HG02678 (cell line): ENCODE results near the gene ILK.

Experiments
- ATAC-seq: cut with Tn5 transposase; IDR thresholded peaks from one replicate; pipeline ENCODE4 v1.9.1; 2021; ENCODE audit warnings: mild to moderate bottlenecking, moderate library complexity; ENCODE audit not compliant: unreplicated experiment

Gene ILK

DNA sequence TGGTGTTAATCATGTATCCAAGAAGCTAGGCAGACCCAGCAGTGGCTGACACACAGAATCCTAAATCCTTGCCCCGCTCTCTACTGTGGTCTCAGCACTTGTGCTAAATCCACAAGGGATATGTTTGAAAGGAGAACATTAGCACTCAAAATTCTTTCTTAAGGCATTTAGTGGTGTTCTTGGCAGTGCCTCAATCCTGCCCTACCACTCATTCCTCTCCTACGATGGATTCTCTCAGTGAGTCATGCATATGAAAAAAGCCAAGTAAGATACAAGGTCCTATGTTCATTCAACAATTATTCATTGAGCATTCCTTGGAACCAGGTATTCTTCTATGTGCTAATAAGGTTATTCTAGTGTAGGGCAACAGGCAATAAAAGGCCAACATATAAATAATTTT lies 31.4 kb upstream of the ILK start:
- ATAC-seq: no peak

DNA sequence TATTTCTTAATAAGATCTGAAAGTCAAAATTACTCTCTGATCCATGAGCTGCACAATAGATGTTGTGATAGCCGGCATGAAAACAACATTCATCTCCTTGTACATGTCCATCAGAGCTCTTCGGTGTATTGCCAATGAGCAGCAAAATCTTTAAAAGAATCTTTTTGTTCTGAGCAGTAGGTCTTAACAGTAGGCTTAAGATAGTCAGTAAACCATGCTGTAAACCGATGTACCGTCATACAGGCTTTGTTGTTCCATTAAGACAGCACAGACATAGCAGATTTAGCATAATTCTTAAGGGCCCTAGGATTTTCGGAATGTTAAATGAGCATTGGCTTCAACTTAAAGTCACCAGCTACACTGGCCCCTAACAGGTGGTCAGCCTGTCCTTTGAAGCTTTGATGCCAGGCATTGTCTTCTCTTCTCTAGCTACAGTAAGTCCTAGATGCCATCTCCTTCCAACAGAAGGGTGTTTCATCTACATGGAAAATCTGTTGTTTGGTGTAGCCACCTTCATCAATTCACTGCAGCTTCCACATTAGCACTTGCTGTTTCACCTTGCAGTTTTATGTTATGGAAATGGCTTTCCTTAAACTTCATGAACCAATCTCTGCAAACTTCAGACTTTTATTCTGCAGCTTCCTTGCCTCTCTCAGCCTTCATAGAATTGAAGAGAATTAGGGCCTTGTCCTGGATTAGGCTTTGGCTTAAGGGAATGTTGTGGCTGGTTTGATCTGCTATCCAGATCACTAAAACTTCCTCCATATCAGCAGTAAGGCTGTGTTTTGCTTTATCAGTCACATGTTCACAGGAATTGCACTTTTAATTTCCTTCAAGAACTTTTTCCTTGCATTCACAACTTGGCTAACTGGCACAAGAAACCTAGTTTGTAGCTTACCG lies 28.5 kb upstream of the ILK start:
- no peak for ATAC-seq

DNA sequence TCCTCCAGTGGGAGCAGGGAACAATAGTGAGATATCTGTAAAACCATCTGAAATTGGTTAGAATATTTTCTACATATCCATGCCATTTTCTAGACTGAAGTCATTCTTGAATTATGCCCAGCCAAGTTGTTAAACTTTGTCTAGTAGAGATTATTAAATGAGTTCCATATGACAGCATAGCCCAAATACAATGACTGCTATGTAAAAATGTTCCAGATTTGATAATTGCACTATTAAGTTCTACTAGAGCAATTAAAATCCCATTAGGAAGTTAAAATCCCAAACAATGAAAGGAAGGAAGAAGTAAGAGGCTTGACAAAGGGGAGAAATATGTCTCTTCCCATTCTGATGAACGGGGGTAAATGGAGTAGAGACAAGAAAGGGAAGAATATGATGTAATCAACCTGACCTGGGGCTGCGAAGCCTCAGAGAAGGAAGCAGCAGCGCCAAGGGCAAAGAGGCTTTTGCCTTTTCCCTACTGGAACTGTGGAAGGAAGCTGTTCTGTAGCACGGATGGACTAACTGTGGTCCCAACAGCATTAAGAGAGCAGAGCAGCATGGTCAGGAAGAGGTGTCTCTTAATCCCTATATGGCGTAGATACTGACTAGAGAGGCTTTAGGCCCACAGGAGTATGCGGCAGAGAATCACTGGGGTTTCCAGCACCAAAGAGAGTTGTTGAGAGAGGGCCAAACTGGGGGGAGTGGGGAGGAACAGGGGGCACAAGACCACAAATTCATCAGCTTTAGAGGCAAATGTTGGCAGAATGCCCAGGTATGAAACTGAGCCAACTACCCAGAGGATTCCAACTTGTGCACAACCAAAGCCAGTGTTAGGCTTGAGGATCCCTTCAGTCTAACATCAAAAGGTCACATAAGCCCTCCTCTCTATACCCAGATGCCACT lies 26.9 kb upstream of the ILK start:
- ATAC-seq: no peak

DNA sequence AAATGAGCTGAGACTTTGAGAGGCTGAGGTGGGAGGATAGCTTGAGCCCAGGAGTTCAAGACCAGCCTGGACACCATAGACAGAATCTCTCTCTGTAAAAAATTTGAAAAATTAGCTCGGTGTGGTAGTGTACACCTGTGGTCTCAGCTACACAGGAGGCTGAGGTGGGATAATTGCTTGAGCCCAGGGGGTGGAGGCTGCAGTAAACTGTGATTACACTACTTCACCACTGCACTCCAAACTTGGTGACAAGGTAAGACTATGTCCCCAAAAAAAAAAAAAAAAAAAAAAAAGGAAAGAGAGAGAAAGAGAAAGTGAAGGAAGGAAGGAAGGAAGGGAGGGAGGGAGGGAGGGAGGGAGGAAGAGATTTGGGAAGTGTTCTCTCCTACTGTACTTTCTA lies 25.4 kb upstream of the ILK start:
- ATAC-seq: no peak

DNA sequence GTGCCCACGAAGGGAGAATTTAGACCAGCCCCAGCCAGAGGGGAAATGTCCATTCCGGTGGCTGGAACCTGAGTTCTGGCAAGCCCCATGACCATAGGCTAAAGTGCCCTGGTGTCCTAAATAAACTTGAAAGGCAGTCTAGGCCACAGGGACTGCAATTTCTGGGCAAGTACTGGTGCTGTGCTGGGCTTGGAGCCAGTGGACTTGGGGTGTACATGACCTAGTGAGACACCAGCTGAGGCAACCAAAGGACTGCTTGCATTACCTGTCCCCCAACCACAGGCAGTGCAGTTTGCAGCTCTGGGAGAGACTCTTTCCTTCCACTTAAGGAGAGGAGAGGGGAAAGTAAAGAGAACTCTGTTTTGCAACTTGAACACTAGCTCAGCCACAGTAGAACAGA lies 23.9 kb upstream of the ILK start:
- no peak for ATAC-seq

DNA sequence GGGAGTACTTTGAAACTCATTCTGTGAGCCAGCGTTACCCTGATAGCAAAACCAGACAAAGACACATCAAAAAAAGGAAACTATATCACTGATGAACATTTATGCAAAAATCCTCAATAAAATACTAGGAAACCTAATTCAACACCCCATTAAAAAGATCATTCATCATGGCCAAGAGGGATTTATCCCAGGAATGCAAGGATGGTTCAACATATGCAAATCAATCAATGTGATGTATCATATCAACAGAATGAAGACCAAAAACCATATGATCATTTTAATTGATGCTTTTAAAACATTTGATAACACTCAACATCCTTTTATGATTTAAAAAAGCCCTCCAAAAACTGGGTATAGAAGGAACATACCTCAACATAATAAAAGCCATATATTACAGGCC lies 20.0 kb upstream of the ILK start:
- ATAC-seq: no peak

DNA sequence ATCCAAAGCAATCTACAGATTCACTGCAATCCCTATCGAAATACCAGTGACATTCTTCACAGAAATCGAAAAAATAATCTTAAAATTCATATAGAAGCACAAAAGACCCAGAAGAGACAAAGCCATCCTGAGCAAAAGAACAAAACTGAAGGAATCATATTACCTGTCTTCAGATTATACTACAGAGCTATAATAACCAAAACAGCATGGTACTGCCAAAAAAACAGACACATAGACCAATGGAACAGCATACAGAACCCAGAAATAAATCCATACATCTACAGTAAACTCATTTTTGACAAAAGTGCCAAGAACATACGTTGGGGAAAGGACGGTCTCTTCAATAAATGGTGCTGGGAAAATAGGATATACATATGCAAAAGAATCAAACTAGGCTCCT lies 19.0 kb upstream of the ILK start:
- ATAC-seq: no peak

DNA sequence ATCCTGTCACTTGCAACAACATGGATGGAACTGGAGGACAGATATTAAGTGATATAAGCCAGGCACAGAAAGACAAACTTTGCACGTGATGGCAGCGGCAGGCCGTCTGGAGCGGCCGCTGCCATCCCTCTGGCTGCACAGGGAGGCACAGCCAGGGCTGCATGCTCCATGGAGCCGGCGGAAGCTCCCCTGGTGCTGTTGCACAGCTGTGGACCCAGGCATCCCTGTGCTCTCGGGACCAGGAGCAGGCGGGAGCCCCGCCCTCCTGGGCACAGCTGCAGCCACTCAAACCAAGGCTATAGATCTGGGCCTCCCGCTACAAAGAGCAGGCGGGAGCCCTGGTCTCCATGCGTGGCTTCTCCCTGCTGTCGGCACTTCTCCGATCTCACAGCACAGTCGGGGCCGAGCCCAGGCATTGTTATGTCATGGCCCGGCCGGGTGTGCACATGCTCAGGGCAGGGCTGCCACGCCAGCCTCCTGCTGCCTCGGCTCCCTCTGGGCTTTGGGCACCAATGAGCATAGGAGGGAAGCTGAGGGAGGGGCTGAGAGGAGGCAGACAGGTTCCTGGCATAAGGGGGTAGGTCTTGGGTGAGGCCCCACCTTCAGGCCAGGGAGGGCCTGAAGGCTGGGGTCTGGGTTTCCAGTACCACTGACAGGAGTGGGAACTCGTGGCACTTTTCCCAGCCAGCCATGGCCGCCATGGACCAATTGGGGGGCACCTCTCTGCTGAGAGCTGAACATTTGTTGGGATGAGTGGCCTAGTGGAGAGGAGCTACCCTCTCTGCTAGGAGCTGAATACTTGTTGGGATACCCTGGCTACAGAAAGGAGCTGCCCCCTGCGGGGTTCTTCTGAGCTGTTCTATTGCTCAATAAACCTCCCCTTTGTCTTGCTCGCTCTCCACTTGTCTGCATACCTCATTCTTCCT lies 16.9 kb upstream of the ILK start:
- no peak for ATAC-seq

DNA sequence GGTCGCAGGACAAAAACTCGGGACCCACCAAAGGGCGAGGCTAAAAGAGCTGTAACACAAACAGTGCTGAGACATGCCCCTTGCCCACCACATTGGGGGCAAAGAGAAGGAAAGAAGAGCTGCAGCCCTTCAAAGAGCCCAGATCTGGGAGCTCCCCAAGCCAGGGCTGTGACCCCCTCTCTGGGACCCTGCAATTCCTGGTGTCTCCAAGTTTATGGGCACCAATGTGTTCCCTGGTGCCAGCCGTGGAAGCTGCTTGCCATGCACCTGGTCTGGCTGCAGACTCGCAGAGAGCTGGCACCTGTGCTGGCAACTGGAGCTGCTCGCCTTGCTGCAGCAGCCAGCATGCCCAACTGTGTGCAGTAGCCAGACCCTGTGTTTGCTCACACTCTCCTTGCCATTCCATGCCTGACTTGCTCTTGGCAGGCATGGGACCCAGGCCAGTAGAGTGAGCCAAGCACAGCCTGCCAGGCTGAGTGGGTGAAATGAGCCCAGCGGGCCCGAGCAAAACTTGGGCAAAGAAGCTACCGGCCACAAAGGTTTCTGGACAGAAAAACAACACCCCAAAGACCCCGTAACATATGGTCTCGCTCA lies 16.1 kb upstream of the ILK start:
- no peak for ATAC-seq

DNA sequence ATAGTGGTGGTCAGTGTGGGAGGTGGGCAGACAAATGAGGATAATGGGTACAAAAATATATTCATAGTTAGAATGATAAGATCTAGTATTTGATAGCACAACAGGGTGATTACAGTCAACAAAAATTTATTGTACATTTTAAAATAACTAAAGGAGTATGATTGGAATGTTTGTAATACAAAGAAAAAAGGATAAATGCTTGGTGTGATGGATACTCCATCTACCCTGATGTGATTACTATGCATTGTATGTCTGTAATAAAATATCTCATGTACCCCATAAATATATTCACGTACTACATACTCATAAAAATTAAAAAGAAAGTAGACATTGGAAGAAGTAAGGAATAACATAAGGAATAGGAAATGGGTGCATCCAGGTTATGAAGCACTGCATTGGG lies 15.6 kb upstream of the ILK start:
- no peak for ATAC-seq

DNA sequence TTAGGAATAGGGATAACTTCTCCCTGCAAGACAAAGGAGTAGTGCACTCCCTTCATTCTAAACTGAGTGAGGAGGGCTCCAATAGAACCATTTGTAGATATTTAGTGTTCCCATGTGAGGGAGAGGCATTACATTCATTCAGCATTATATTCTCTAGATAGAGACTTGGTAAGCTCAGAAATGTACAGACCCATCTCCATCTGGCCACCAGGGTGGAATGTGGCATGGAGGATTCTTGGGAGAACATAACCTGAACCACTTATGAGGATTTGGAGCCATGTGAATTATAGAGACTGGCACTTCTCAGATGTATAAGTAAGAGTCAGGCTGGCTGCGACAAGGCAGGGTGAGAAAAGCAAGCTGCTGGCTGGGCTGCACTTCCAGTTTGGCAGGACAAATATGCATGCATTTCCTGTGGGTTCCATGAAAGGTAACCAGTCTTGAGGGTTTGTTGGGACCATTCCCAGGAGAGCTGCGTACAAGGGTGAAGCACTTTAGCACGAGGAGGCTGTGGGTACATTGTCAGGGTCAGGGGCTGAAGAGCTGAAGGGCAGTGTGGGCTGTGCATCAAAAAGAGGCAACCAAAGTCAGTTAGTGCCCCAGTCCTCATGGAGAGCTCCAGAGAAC lies 9.3 kb upstream of the ILK start:
- ATAC-seq: no peak

DNA sequence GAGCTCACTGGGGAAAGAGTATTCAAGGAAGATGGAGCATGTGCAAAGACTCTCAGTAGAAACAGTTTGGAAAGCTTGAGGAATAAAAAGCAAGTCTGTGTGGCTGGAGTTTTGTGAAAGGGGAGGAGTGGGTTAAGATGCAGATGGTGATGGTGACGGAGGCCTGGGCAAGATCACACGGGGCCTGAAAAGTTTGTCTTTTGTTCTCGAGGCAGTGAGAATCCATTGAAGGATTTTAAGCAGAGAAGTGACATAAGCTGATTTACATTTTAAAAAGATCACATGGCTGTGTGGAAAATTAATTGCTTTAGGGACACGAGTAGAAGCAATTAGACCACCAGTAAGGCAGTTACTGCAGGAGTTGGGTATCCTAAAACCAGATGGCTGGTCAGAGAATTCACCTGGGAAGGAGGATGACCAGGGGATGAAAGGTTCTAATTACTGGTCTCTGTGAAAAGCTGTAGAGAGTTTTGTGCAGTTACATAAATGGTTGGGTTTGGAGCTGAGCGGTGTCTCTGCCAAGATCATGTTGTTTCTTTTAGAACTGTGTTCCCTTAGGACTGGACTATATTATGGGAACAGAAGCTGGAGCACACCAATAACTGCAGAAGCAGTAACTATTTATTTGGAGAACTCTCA lies 7.2 kb upstream of the ILK start:
- no peak for ATAC-seq

DNA sequence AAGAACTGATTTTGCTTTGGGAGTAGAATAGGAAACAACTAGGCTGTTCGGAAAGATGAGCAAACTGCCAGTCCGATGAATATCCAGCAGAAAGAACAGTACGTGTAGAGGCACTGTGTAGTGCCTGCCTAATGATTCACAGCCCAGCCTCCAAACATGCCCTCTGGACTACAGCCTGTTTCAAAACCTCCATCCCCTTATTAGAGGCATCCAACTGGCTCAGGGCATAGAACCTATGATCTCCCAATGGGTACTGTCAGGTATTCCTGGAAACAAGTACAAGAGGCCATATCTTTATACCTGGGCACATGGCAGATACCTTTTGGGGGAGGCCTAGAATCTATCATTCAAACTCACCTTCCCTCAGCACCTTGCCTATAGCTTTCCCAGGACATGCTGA lies 5.0 kb upstream of the ILK start:
- no peak for ATAC-seq

DNA sequence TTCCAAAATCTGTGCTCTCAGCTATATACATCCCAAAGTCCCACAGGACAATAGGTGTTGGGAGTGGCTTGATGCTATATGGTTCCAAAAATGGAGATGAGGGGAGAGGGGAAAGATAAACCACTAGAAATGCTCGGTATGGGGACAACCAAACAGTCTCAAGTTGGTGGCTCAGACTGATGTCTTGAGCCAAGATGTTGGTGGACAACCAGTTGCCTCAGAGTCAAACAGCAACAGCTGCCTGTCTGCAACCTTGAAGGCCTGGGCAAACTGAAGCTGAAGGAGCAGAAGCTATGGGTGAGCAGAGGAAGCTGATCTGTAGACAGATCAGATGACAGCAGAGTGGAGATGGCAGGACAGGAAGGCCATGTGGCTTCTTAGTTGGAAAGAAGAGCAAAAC lies 4.1 kb upstream of the ILK start:
- no peak for ATAC-seq

DNA sequence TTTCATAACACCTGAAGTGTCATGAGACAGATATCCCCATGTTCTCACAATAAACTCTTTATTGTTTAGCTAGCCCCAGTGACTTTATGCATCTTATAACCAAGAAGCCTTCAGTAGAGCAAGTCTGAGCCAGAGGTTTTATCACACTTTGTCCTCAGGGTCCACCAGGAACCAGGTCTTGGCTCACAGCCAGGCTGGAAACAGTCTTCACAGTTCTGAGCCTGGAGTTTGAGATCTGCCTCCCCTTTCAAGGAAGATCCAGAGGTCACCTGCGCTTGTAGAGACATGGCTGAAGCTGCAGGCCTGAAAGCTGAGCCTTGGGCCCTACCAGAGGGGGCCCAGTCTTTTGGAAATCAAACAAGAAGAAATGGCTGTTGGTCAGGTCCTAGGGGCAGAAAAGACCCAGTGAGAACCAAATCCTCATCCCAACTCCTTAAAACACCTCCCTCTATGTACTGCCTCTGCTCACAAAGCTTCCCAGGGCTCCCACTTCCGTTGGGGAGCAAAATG lies 3.6 kb upstream of the ILK start:
- ATAC-seq: no peak

DNA sequence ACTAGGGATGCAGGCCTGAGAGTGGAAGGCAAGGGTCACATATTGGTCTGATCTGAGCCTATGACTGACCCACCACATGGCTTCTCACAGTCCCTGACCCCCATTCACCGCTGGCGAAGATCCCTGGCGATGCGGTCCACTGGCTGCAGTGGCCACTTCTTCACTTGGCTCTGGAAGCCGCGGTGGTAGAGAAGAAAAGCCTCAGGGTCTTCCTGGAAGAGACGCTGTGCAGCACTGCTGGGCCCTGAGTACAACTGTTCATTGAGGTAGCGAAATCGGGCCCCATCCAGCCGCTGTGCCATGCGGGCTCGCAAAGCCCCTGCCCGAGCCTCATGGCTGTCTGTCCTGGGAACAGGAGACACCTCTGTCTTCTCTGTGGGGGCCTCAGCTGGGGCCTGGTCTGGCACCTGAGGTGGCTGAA lies 2.5 kb upstream of the ILK start:
- ATAC-seq: no peak

DNA sequence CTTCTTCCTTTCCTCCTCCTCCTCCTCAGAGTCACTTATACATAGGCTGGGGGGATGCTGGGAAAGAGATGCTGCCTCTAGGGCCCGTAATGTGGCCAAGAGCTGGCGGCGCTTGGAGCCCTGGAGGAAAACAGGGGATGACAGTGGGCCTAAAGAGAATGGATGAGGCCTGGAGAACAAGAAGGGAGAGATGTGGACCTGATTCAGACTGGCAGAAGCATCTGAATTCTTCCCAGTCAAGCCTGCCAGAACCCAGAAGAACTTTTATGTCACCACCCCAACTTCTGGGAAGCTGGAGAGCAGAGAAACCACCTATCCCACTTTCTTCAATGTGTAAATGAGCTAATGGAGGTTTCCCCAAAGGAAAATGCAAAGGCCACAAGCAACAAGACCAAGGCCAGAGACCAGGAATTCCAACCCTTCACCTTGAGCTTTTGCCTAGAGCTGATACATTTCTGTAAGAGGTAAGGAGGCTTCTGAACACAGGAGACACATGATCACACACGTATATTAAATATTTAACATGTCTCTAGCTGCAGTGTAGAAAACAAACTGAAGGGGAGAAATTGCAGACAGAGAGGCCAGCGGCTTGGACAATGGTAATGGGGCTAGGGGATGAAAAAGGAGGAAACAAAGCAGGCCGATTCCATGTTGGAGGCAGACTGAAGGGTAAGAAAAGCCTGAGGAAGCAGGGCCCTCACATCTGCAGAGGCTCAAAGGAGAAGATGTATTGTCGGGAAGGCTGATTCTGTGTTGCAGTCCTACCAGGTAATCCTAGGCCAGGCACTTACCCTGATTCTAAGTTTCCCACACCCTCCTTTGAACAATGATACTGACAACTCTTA lies 1.3 kb upstream of the ILK start:
- no peak for ATAC-seq

DNA sequence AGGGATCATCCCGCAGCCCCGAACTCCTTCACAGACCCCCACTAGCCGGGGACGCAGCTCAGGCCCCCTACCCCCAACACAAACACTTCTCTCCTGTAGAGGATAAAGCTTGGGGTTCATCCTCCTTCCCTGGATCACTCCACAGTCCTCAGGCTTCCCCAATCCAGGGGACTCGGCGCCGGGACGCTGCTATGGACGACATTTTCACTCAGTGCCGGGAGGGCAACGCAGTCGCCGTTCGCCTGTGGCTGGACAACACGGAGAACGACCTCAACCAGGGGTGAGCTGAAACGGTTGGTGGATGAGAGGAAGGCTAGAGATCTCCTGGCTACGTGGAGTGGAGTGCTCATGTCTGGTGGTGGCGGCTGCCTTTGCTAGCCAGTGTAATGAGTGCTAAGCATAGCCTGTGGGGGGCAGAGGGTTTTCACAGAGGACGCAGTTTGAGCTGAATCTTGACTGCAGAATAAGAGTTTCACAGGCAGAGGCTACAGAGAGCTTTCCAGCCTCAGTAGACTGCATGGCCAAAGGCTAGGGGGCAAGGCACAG lies 580 bp downstream of the ILK start:
- peak; percentile 34 for ATAC-seq
